ENCODE measurements around the gene IL4I1.

GRCh38 chr19:49923055-49924003, 26.6 kb upstream of the IL4I1 start:
- TF ChIP-seq CTCF (IDR thresholded peaks at IDR 0.05 in 8 of 11, conservative IDR thresholded peaks at IDR 0.05 in 3 of 11) (no peak), POLR2A (IDR thresholded peaks at IDR 0.05) (no peak)
